Measurements from ENCODE around the gene LMLN. TPM values are rescaled to one million over a fixed set of nuclear protein-coding genes. Genes with fewer than 3 reads are reported as not detected.

Gene LMLN
- polyA plus RNA-seq, 1 of the 3 experiments (the other 2 are of a cell fraction): 7.4 TPM

DNA sequence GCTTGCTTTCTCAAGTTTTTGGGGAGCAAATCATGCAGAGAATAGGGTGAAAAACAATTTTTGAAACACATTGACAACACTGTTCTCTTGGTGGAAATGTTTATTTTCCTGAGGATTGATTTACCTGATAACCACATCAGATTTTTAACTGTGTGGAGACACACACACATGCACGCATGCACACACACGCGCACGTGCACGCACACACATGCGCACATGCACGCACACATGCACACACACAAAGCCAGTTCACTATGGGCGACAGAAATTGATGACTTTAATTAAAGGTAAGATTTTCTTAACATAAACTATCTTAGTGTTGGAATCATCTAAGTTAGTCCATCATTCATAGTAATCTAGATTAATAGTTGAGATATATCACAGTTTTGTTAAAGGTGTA is 15.3 kb downstream of the LMLN start:
- Histone ChIP-seq H3K9ac (no peak overlapping the region), H3K27me3 (ENCODE audit: insufficient read depth) (no peaks in the 10 kb centered on the region), H3K4me1 (ENCODE audit: control insufficient read depth in 1 of 2, insufficient read depth in 2 of 2, low read depth in 1 of 2, low read length in 1 of 2) (no peaks in the 10 kb centered on the region), H3K79me2 (ENCODE audit: insufficient read depth) (no peaks in the 10 kb centered on the region), H3K4me3 (ENCODE audit: low read depth in 2 of 2, low read length in 1 of 2) (no peak overlapping the region), H3K9me2 (no peaks in the 10 kb centered on the region), H3K27ac (ENCODE audit: low read depth in 2 of 2, low read length in 1 of 2) (no peak overlapping the region), H3K9me3 (0 out of 2 replicates have a peak, but pooled peaks cover 7% of the 10 kb centered on the region), H4K20me1 (ENCODE audit: insufficient read depth) (no peaks in the 10 kb centered on the region), H2AFZ (ENCODE audit: low read depth) (no peak overlapping the region), H3F3A (replicated peaks; ENCODE audit: insufficient read depth) (no peaks in the 10 kb centered on the region), H3K4me2 (no peak overlapping the region), H3K36me3 (replicated peaks in 1 of 2; ENCODE audit: control insufficient read depth in 1 of 2, insufficient read depth in 2 of 2, low read length in 1 of 2) (peaks cover 13 to 31% of the 10 kb centered on the region in 2 experiments)
- TF ChIP-seq RFX5 (IDR thresholded peaks at IDR 0.05; ENCODE audit: low read length) (no peak), RAD21 (IDR thresholded peaks at IDR 0.05; ENCODE audit: low read length) (no peak), POLR2AphosphoS5 (IDR thresholded peaks at IDR 0.05; ENCODE audit: low read depth, low read length) (no peak), RCOR1 (IDR thresholded peaks at IDR 0.05; ENCODE audit: low read length) (no peak), EP300 (IDR thresholded peaks at IDR 0.05; ENCODE audit: borderline replicate concordance in 1 of 2, low read depth in 1 of 2, low read length in 1 of 2) (no peak), EZH2phosphoT487 (IDR thresholded peaks at IDR 0.05; ENCODE audit: borderline replicate concordance, low read depth) (no peak), FOXM1 (IDR thresholded peaks at IDR 0.05; ENCODE audit: low read depth) (no peak), SMC3 (IDR thresholded peaks at IDR 0.05; ENCODE audit: low read depth, low read length) (no peak), ELF1 (IDR thresholded peaks at IDR 0.05) (no peak)
- TF ChIP-seq, protein P1, sequence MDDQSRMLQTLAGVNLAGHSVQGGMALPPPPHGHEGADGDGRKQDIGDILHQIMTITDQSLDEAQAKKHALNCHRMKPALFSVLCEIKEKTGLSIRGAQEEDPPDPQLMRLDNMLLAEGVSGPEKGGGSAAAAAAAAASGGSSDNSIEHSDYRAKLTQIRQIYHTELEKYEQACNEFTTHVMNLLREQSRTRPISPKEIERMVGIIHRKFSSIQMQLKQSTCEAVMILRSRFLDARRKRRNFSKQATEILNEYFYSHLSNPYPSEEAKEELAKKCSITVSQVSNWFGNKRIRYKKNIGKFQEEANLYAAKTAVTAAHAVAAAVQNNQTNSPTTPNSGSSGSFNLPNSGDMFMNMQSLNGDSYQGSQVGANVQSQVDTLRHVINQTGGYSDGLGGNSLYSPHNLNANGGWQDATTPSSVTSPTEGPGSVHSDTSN (IDR thresholded peaks at IDR 0.05): no peak
- TF ChIP-seq, protein P2, sequence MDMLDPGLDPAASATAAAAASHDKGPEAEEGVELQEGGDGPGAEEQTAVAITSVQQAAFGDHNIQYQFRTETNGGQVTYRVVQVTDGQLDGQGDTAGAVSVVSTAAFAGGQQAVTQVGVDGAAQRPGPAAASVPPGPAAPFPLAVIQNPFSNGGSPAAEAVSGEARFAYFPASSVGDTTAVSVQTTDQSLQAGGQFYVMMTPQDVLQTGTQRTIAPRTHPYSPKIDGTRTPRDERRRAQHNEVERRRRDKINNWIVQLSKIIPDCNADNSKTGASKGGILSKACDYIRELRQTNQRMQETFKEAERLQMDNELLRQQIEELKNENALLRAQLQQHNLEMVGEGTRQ (IDR thresholded peaks at IDR 0.05; ENCODE audit: borderline replicate concordance, low read depth, low read length): no peak
- ChIA-PET CTCF (no interaction called here), POLR2A (no interaction called here)
- WGBS (ENCODE audit: low lambda C conversion rate): 96% methylated on average over 8 of the region's 8 CpGs
- DNase-seq: no peak

DNA sequence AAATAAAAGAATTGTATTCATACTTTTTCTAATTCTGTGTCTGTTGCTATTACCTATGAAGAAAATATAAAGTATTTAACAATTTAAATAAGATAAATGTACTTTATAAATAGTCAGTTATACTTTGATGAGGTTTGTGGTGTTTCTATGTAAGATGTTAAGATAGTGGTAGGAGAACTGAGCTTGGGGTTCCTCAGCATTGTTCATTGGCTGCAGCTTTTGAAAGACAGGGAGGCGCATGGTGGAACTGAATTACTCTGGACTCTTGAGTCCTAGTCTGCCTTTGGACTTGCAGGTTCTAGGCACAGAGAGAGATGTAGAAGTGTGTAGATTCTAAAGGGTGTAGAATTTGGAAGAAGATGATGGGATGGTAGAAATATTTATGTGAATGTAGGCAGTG is 23.1 kb downstream of the LMLN start:
- ChIA-PET POLR2A (no interaction called here), CTCF (no interaction called here)
- Histone ChIP-seq H2AFZ (ENCODE audit: low read depth) (no peak overlapping the region), H3K4me1 (ENCODE audit: control insufficient read depth in 1 of 2, insufficient read depth in 2 of 2, low read depth in 1 of 2, low read length in 1 of 2) (no peaks in the 10 kb centered on the region), H4K20me1 (ENCODE audit: insufficient read depth) (no peaks in the 10 kb centered on the region), H3K9ac (no peak overlapping the region), H3K4me3 (ENCODE audit: low read depth in 2 of 2, low read length in 1 of 2) (no peak overlapping the region), H3K27me3 (ENCODE audit: insufficient read depth) (no peaks in the 10 kb centered on the region), H3K4me2 (no peak overlapping the region), H3K36me3 (replicated peaks in 1 of 2; ENCODE audit: control insufficient read depth in 1 of 2, insufficient read depth in 2 of 2, low read length in 1 of 2) (peaks cover 0 to 21% of the 10 kb centered on the region in 2 experiments), H3K9me3 (no peaks in the 10 kb centered on the region), H3K79me2 (ENCODE audit: insufficient read depth) (no peaks in the 10 kb centered on the region), H3K27ac (ENCODE audit: low read depth in 2 of 2, low read length in 1 of 2) (no peak overlapping the region), H3F3A (replicated peaks; ENCODE audit: insufficient read depth) (no peaks in the 10 kb centered on the region), H3K9me2 (no peaks in the 10 kb centered on the region)
- no peak for DNase-seq
- WGBS (ENCODE audit: low lambda C conversion rate): 100% methylated on average over 1 of the region's 1 CpG
- TF ChIP-seq, protein P1 (IDR thresholded peaks at IDR 0.05): no peak

All from SK-N-SH (cell line).